GM11168 (cell line): Measurements from ENCODE around the gene ACP7.
"Not testable (repeated sequence)": the region's sequence is repeated elsewhere in the genome, so short reads cannot be mapped to it uniquely, and the experiment has no call there.

ENCODE experiments used
- in situ Hi-C: fragments of 300-500 bp; cut with MboI; formaldehyde crosslinking; loops from one replicate; pipeline ENCODE4 v1.12.0; 2022; ENCODE audit warnings: low sequenced_read_pairs; ENCODE audit not compliant: unreplicated experiment

Gene ACP7

GRCh38 chr19:39074942-39075341, 9.2 kb upstream of the ACP7 start:
- in situ Hi-C loops = no loop called here

DNA sequence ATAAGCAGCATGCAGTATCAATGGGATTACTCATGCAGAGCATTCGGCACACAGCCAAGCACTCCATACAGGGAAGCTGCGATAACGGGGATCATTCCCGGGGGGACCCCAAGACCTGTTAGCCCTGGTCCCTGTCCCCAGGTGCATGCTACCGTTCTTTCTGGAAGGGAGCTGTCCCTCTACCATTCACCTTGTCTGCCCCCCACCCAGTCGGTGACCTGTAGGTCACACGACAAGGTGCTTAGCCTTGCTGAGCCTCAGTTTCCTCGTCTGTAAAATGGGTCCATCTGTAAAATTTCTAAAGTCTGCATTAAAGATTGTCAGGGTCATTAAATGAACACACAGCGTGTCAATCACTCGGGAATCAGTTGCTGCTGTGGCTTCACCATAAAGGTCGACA, 6.8 kb upstream of the ACP7 start:
- in situ Hi-C loops = no loop called here

DNA sequence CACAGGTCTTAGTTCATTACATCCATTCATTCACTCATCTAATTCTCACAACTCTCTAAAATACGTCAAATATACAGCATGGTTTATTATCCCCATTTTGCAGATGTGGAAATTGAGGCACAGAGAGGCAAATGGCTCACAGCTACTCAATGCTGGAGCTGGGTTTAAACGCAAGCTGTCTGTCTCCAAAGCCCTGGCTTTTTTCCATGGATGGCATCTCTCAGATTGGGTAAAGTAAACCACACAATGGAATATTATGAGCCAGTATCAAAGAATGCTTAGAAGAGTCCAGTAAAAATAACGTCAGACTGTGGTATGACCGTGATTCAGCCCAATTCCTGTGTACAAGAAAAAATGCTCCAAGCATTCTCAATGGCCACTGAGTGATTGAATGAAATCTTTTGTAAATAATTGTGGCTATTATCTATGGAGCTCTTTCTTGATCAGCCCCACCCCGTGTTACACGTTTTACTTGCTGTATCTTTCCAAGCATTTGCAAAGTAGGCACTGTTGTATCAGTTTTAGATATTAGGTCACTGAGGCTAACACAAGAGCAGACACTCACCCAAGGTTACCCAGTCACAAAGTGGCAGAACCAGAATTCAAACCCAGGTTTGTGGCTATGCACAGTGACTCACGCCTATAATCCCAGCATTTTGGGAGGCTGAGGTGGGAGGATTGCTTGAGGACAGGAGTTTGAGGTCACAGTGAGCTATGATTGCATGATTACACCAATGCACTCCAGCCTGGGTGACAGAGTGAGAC, 5.5 kb upstream of the ACP7 start:
- in situ Hi-C loops = no loop called here

- in situ Hi-C loops = no loop called here
Observed at GRCh38 chr19:39080431-39080830, 3.7 kb upstream of the ACP7 start.

DNA sequence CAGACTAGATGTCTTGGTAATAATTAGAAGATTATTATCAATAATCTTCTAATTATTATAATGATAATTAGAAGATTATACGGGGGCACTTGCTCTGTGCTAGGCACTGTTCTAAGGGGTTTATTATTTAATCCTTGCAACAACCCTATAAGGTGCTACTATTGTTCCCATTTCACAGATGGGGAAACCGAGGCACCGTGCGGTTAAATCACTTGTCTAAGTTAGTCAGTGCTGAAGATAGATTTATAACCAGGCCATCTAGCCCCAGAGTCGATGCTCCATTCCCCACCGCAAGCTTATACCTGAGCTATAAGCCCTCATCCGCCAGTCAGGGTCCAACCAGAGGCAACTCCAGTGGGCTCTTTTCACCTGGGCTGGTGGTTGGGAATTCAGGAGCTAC, 2.0 kb upstream of the ACP7 start:
- in situ Hi-C loops = no loop called here

DNA sequence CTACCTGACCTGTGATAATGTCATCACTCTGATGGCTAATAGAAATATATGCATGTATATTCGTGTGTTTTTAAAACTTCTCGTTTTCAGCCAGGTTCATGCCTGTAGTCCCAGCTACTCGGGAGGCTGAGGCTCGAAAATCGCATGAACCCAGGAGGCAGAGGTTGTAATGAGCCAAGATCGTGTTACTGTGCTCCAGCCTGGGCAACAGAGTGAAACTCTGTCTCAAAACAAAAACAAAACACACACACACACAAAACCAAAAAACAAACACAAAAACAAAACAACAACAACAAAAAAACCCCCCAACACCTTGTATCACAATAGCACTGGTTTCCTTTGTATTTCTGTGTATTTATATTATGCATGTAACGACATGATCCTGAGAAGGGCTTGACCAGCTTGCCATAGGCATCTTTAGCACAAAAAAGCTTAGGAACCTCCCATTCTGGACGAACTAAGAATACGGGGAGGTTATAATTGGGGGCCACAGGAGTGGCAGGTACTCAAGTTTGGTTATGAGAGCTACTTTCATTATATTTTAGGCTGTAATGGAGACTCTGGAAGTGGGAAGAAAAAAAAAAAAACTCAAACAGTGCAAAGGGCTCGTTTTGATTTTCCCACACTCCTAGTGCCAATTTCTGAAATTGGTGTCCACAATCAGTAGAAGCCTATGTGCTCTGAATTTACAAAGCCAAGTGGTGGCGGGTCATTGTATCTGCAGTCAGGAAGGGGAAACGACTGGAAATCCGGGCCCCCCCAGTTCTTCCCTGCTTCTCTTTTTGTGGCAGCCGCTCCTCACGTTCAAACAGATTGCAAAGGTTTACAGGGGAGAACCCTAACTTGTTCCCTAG, 1.2 kb upstream of the ACP7 start:
- in situ Hi-C loops = no loop called here

- in situ Hi-C loops = no loop called here
Observed at GRCh38 chr19:39083599-39083982, 577 bp upstream of the ACP7 start.

DNA sequence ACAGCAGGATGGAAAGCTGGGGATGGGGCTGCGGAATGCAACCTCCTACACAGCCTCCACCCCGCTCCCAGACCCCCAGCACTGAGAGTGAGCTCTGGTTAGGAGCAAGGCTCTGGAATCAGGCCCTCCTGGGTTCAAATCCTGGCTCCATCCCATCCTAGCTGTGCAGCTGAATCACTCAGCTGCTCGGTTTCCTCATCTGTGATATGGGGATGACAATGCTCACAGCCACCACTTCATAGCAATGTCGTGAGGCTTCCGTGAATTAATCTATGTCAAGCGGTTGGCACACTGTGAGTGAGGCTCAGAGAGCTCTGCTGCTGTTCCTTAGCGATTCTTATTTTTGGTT, 538 bp downstream of the ACP7 start:
- in situ Hi-C loops = no loop called here

DNA sequence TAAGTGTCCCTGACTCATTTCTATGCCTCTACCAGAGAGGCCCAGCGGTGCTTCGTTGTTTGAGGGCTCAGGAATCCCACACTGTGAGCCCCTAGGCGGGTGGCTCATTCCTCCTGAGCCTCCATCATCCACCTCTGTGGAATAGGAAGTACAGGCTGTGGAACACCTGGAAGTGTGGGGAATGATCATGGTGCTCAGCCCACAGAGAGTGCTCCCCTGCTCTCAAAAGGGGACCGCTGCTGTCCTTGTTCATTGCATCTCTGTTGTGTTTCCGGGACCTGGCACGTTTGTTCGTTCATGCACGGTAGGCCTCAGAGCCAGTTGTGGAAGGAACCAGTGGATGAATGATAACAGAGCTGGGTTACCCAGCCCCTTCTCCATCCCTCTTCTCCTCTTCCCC, 1.2 kb downstream of the ACP7 start:
- in situ Hi-C loops = no loop called here

DNA sequence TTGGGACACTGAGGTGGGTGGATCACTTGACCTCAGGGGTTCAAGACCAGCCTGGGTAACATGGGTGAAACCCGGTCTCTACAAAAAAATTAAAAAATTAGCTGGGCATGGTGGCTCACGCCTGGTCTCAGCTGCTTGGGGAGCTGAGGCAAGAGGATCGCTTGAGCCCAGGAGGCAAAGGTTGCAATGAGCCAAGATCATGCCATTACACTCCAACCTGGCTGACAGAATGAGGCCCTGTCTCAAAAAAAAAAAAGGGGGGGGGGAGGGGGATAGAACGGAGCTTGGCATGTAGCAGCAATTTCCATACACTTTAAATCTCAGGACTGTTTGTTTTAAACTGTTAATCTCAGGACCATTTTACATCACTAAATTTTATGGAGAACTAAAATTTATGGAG, 2.2 kb downstream of the ACP7 start:
- in situ Hi-C loops = no loop called here

DNA sequence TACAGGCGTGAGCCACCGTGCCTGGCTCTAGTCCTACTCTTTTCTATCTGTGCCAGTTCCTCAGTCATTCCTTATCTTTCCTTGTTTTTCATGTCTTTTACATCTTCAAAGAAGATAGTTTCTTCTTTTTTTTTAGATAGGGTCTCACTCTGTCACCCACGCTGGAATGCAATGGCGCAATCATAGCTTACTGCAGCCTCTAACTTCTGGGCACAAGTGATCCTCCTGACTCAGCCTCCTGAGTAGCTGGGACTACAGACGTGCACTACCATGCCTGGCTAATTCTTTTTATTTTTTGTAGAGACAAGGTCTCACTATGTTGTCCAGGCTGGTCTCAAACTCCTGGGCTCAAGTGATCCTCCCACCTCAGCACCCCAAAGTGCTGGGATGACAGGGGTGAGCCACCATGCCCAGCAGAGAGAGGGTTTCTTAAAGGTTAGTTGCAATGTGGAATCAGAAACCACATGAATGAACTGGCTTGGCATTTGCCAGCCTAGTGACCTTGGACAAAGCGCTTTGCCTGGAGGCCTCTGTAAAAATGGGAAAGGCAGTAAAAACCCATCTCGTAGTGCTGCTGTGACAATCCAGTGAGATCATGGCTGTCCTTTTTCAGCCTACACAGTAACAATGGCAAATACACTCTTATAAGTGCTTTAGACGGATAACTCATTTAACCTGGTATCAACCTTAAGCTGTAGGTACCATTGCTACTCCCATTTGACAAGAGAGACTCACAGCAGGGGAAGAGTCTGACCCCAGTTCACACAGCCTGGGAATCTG, 3.9 kb downstream of the ACP7 start:
- in situ Hi-C loops = no loop called here

DNA sequence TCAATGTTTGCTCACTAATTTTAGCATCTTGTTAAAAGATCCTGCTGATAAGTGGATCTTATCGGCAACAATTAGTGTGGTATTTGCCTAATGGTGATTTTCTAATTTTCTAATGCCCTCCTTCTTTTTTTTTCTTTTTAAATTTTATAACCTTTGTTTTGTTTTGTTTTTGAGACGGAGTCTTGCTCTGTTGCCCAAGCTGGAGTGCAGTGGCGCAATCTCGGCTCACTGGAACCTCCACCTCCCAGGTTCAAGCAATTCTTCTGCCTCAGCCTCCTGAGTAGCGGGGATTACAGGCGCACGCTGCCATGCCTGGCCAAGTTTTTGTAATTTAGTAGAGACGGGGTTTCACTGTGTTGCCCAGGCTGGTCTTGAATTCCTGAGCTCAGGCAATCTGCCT, 5.8 kb downstream of the ACP7 start:
- in situ Hi-C loops = not testable (repeated sequence)

GRCh38 chr19:39090881-39091280, 6.7 kb downstream of the ACP7 start:
- in situ Hi-C loops = no loop called here

GRCh38 chr19:39095799-39096540, 11.8 kb downstream of the ACP7 start:
- in situ Hi-C loops = not testable (repeated sequence)

DNA sequence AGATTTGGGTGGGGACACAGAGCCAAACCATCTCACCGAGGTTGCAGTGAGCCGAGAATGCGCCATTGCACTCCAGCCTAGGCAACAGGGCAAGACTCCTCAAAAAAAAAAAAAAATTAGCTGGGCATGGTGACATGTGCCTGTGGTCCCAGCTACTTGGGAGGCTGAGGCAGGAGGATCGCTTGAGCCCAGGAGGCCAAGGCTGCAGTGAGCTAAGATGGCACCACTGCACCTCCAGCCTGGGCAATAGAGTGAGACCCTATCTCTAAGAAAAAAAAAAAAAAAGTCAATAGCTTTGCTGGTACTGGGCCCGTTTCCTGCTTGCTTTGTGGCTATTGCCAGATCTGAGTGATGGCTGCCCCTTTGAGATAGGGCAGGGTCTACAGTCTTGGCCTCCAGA, 13.1 kb downstream of the ACP7 start:
- in situ Hi-C loops = no loop called here

- in situ Hi-C loops = no loop called here
Observed at GRCh38 chr19:39097721-39098120, 13.6 kb downstream of the ACP7 start.

DNA sequence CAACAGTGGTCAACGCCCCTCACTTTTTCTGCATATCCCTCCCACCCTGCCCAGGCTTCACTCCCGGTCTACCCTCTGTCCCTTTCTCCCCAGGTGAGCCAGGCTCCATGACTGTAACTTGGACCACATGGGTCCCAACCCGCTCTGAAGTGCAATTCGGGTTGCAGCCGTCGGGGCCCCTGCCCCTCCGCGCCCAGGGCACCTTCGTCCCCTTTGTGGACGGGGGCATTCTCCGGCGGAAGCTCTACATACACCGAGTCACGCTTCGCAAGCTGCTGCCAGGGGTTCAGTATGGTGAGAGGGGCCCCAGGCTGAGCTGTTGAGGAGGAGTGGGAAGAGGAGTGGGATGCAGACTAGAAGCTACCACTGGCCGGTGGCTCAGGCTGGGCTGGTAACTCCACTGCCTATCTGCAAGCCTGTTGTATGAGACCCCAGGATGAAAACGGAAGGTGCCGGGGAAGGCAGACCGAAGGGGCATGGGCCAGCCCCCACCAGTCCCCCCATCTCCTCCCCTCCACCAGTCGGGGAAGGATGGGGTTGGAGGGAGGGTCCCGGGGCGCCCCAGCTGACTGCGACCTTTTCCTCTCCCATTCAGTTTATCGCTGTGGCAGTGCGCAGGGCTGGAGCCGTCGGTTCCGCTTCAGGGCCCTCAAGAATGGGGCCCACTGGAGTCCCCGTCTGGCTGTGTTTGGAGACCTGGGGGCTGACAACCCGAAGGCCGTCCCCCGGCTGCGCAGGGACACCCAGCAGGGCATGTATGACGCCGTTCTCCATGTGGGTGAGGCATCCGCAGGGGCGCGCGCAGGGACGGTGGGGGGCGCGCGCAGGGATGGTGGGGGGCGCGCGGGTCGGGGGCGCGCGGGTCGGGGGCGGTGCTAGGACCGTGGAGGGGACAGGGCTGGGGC, 14.4 kb downstream of the ACP7 start:
- in situ Hi-C loops = no loop called here

DNA sequence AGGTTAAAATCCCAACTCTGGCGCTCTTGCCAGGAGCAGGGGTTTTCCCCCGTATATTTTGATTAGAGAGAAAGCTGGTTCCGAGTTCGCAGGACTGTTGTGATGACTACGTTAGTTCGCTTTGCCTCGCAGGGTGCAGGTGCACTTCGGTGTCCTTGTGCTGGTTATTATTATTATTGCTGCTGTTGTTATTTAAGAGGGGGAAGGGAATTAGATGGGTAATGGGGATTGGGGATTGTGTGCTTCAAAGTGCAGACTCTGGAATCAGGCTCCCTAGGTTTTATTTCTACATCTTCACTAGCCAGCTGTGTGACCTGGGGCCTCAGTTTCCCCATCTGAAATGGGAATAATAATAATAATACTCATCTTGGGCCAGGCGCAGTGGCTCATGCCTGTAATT, 15.2 kb downstream of the ACP7 start:
- in situ Hi-C loops = no loop called here

DNA sequence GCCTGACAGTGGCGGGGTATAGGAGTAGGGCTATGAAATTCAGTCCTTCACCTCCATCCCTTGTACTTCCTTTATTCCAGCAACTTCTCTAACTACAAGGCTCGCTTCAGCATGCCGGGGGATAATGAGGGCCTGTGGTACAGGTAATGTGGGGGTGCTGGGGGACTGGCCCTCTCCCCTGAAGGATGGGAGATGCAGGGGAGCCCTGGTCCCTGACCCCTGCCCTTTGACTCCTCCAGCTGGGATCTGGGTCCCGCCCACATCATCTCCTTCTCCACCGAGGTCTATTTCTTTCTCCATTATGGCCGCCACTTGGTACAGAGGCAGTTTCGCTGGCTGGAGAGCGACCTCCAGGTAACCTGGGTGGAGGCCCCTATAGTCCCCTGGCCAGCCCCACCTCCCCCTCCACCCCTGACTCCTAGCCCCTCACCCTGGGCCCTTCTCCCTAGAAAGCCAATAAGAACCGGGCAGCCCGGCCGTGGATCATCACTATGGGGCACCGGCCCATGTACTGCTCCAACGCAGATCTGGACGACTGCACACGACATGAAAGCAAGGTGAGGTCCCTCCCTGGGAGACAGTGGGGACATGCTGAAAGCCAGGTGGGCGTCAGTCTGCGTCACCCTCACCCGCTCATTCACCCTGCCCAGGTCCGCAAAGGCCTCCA, 16.5 kb downstream of the ACP7 start:
- in situ Hi-C loops = no loop called here
